GM12878 (cell line): Measurements from ENCODE around the gene DNAH1. TPM values are rescaled to one million over a fixed set of nuclear protein-coding genes. Genes with fewer than 3 reads are reported as not detected.

ENCODE experiments used
- ATAC-seq: fragments of 200-7000 bp; cut with Tn5 transposase; 3 replicates; pipeline ENCODE4 v1.9.1; 2020; ENCODE audit warnings: mild to moderate bottlenecking, moderate library complexity
- BruUV-seq: library from RNA; stranded (reverse); fragments of 400-500 nt; replicated peaks from 2 replicates; lab custom pipeline; 2021; lab: Mats Ljungman, UMichigan
- CTCF ChIA-PET: fragments of 300-600 bp; sonication (Branson Sonifier 250); formaldehyde crosslinking; extraction: SDS; loops from one replicate; lab custom pipeline; 2021; ENCODE audit warnings: inconsistent platforms; lab: Yijun Ruan, JAX
- POLR2A ChIA-PET: fragments of 350-600 bp; formaldehyde crosslinking; extraction: SDS; loops from one replicate; lab custom pipeline; 2021; ENCODE audit warnings: inconsistent platforms; lab: Charles Lee
- RAD21 ChIA-PET: fragments of 300-600 bp; sonication (Branson Sonifier 250); formaldehyde crosslinking; loops from one replicate; lab custom pipeline; 2023; ENCODE audit warnings: antibody characterized with exemption; ENCODE audit not compliant: unreplicated experiment; lab: Charles Lee
- SMC1A ChIA-PET: fragments of 300-600 bp; sonication (Branson Sonifier 250); formaldehyde crosslinking; loops from one replicate; lab custom pipeline; 2023; ENCODE audit not compliant: unreplicated experiment, uncharacterized antibody; lab: Charles Lee
- DNase-seq: peaks from one replicate; pipeline ENCODE4 v3.0.0-alpha.2; 2011; ENCODE audit warnings: low read depth, low spot score
- FAIRE-seq: peaks from 3 replicates; lab custom pipeline; 2011; peaks lifted over from hg19 to GRCh38; lab: Jason Lieb, UNC
- H2AFZ ChIP-seq: 2 replicates; pipeline ENCODE4 v1.6.0; 2011; ENCODE audit warnings: low read depth, low read length, control low read depth; ENCODE audit not compliant: control insufficient read depth
- H3K27ac ChIP-seq: 2 replicates; pipeline ENCODE4 v1.5.1; 2011; ENCODE audit warnings: control low read depth; ENCODE audit not compliant: control insufficient read depth, insufficient read depth
- H3K27me3 ChIP-seq, 2 experiments: replicated peaks in 1 of 2; 2 replicates each; pipeline versions ENCODE4 v1.6.0 to v1.6.1; 2011; ENCODE audit warnings: low read length in 1 of 2; ENCODE audit not compliant: control insufficient read depth in 2 of 2, insufficient read depth in 2 of 2
- H3K36me3 ChIP-seq, 2 experiments: 2 replicates each; pipeline ENCODE4 v1.5.1; 2011; ENCODE audit warnings: low read length in 1 of 2; ENCODE audit not compliant: control insufficient read depth in 2 of 2, insufficient read depth in 2 of 2
- H3K4me1 ChIP-seq: 2 replicates; pipeline ENCODE4 v1.6.1; 2011; ENCODE audit warnings: mild to moderate bottlenecking, low read length, moderate library complexity, mixed read lengths; ENCODE audit not compliant: control insufficient read depth, insufficient read depth
- H3K4me2 ChIP-seq: 2 replicates; pipeline ENCODE4 v1.6.0; 2011; ENCODE audit warnings: control low read depth; ENCODE audit not compliant: control insufficient read depth, insufficient read depth
- H3K4me3 ChIP-seq: fragments of 200-600 bp; sonication (generic); 2 replicates; pipeline ENCODE4 v1.5.1; 2016
- H3K79me2 ChIP-seq: 2 replicates; pipeline ENCODE4 v1.6.0; 2011; ENCODE audit warnings: low read length; ENCODE audit not compliant: control insufficient read depth, insufficient read depth
- H3K9ac ChIP-seq: 2 replicates; pipeline ENCODE4 v1.8.0; 2011; ENCODE audit warnings: low read length, control low read depth, mixed read lengths; ENCODE audit not compliant: control insufficient read depth, insufficient read depth
- H3K9me3 ChIP-seq: replicated peaks from 3 replicates; pipeline ENCODE4 v1.5.1; 2011; ENCODE audit warnings: mild to moderate bottlenecking, low read length; ENCODE audit not compliant: control insufficient read depth, insufficient read depth
- H4K20me1 ChIP-seq: 2 replicates; pipeline ENCODE4 v1.6.0; 2011; ENCODE audit not compliant: control insufficient read depth, insufficient read depth
- EZH2 ChIP-seq: IDR thresholded peaks from 2 replicates; pipeline ENCODE4 v1.6.1; 2012; ENCODE audit warnings: low read depth, mild to moderate bottlenecking, control low read depth, inconsistent platforms, low read length, borderline replicate concordance; ENCODE audit not compliant: control insufficient read depth
- HCFC1 ChIP-seq: fragments of 150-350 bp; IDR thresholded peaks from 2 replicates; pipeline ENCODE4 v1.6.1; 2014; ENCODE audit warnings: low read length
- KAT2A ChIP-seq: conservative IDR thresholded peaks from 2 replicates; pipeline ENCODE4 v1.6.1; 2011; ENCODE audit warnings: low read depth, low read length; ENCODE audit not compliant: control insufficient read depth
- MYB ChIP-seq: fragments of 150-350 bp; IDR thresholded peaks from 2 replicates; pipeline ENCODE4 v1.6.1; 2014; ENCODE audit warnings: mild to moderate bottlenecking, low read depth, low read length, borderline replicate concordance
- NRF1 ChIP-seq: conservative IDR thresholded peaks from 2 replicates; pipeline ENCODE4 v1.6.1; 2011; ENCODE audit warnings: mild to moderate bottlenecking, low read depth, low read length, improper control_type of control experiment
- RELA ChIP-seq: fragments of 450-650 bp; IDR thresholded peaks from 2 replicates; pipeline ENCODE4 v1.8.0; 2014; ENCODE audit warnings: borderline replicate concordance; ENCODE audit not compliant: partially characterized antibody
- TAF1 ChIP-seq: IDR thresholded peaks from 2 replicates; pipeline ENCODE4 v1.6.1; 2011; ENCODE audit warnings: mild to moderate bottlenecking, low read depth, low read length, borderline replicate concordance
- TBL1XR1 ChIP-seq: IDR thresholded peaks from 2 replicates; pipeline ENCODE4 v1.6.1; 2012; ENCODE audit warnings: low read depth, low read length, improper control_type of control experiment
- YY1 ChIP-seq: IDR thresholded peaks from 2 replicates; pipeline ENCODE4 v1.6.1; 2011; ENCODE audit warnings: low read depth, mild to moderate bottlenecking, low read length
- WGBS: methylation state at CpG from one replicate; pipeline ENCODE4 v1.1.6; 2016; ENCODE audit warnings: low lambda C conversion rate; ENCODE audit not compliant: insufficient replicate concordance, insufficient coverage; ENCODE audit errors: missing lambda C conversion rate; 5-methylcytosine and 5-hydroxymethylcytosine counted together
- in situ Hi-C: fragments of 300-500 bp; cut with MboI; formaldehyde crosslinking; loops from 9 replicates; pipeline ENCODE4 v1.14.3; 2018; ENCODE audit warnings: mixed read lengths
- intact Hi-C: fragments of 100-400 bp; cut with micrococcal nuclease; formaldehyde crosslinking; loops from one replicate; pipeline ENCODE4 v1.14.2; 2022; ENCODE audit not compliant: unreplicated experiment
- polyA plus RNA-seq, 11 experiments: library from polyadenylated mRNA; depleted of rRNA in 4 of 11; unstranded in 6 of 11; stranded (reverse) in 5 of 11; fragments of >200 nt; fragmentation: Nextera tagmentation in 4 of 11; fragmentation: Illumina TruSeq in 1 of 11; extraction: Ambion mirVana in 4 of 11; extraction: Trizol in 1 of 11; gene quantifications; 1 replicate in 1 of 11; 2 replicates in 10 of 11; pipeline versions ENCODE4 v1.2.1 to v1.2.3, GENCODE V29; 2011 to 2016; ENCODE audit warnings: inconsistent platforms in 2 of 11, missing spikeins in 2 of 11, low read depth in 1 of 11
- total RNA-seq, 4 experiments: library from RNA; depleted of rRNA in 3 of 4; stranded (reverse); fragments of >200 nt in 3 of 4; fragmentation: Illumina TruSeq in 1 of 4; extraction: Trizol in 1 of 4; gene quantifications; 2 replicates each; pipeline versions ENCODE4 v1.2.1 to v1.2.3, GENCODE V29; 2013 to 2021
- TF ChIP-seq, protein P1 (sequence below), 3 experiments: IDR thresholded peaks in 2 of 3; conservative IDR thresholded peaks in 1 of 3; 2 replicates each; pipeline ENCODE4 v1.5.1; 2011; ENCODE audit warnings: low read depth in 3 of 3, low read length in 3 of 3, mild to moderate bottlenecking in 3 of 3, control low read depth in 2 of 3, moderate library complexity in 2 of 3, inconsistent platforms in 1 of 3, mixed read lengths in 1 of 3; ENCODE audit not compliant: control insufficient read depth in 2 of 3, insufficient read depth in 1 of 3; ENCODE audit errors: extremely low read depth in 1 of 3

The DNAH1 gene
- total and polyA plus RNA-seq, 10 of the 15 experiments (the other 5 are each of a cell fraction or from before 2014, with no cell fraction given): 0.31 to 5.8 (median 2.7) TPM

DNA sequence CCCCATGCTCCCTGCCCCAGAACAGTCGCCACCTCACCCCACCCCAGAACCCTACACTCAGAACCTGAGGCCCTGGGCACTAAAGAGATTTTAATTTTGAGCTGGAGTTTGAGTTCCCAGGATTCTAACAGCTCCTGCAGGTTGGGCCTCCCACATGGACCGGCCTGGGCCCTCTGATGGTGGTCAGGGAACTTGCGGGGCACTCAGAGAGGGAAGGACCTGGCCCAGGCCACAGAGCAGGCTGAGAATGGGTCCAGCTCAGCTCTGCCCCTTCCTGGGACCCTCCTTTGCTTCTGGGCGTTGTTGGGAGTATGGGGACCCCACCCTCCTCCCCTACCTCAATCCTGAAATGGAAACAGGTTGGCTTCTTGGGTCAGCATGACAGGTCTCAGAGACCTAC is 129.9 kb downstream of the DNAH1 start:
- no peaks in the 10 kb centered on the region for H3K36me3 ChIP-seq
- no peaks in the 10 kb centered on the region for H3K79me2 ChIP-seq
- POLR2A ChIA-PET: interaction anchor here (0.8 to 1.4 kb wide), 2 partner anchors 12 to 33 kb away, joined by 4 read pairs; no protein-coding TSS in a partner anchor
- no peak for FAIRE-seq
- SMC1A ChIA-PET: interaction anchor here (0.9 to 2.7 kb wide), 11 partner anchors 8 to 221 kb away, joined by 3 to 14 read pairs (median 4); partner anchors contain the start of gene TLR9
- no TSS peak for BruUV-seq
- H3K27ac ChIP-seq: no peak overlapping the region
- RAD21 ChIA-PET: interaction anchor here (1.0 to 5.8 kb wide), 9 partner anchors 18 to 444 kb away, joined by 3 to 63 read pairs (median 6); no protein-coding TSS in a partner anchor
- no peak overlapping the region for H3K4me2 ChIP-seq
- no peaks in the 10 kb centered on the region for H3K9me3 ChIP-seq
- no peak overlapping the region for H2AFZ ChIP-seq
- no peak for DNase-seq
- no peaks in the 10 kb centered on the region for H3K4me1 ChIP-seq
- no peaks in the 10 kb centered on the region for H4K20me1 ChIP-seq
- H3K4me3 ChIP-seq: no peak overlapping the region
- H3K27me3 ChIP-seq: no peaks in the 10 kb centered on the region
- WGBS: 58% methylated on average over 4 of the region's 4 CpGs
- intact Hi-C loops (loop anchor here (5.0 kb wide), 2 partner anchors 154 to 224 kb away; no protein-coding TSS in a partner anchor), in situ Hi-C loops (no loop called here)
- CTCF ChIA-PET: interaction anchor here (0.6 to 6.6 kb wide), 21 partner anchors 11 to 244 kb away, joined by 3 to 147 read pairs (median 4); partner anchors contain the start of genes GLYCTK and TLR9
- H3K9ac ChIP-seq: no peak overlapping the region
- TF ChIP-seq KAT2A: no peak
- no peak for TF ChIP-seq TAF1
- TF ChIP-seq EZH2: no peak
- no peak for TF ChIP-seq NRF1
- TF ChIP-seq MYB: no peak
- no peak for TF ChIP-seq HCFC1
- TF ChIP-seq RELA: no peak
- TF ChIP-seq, protein P1, sequence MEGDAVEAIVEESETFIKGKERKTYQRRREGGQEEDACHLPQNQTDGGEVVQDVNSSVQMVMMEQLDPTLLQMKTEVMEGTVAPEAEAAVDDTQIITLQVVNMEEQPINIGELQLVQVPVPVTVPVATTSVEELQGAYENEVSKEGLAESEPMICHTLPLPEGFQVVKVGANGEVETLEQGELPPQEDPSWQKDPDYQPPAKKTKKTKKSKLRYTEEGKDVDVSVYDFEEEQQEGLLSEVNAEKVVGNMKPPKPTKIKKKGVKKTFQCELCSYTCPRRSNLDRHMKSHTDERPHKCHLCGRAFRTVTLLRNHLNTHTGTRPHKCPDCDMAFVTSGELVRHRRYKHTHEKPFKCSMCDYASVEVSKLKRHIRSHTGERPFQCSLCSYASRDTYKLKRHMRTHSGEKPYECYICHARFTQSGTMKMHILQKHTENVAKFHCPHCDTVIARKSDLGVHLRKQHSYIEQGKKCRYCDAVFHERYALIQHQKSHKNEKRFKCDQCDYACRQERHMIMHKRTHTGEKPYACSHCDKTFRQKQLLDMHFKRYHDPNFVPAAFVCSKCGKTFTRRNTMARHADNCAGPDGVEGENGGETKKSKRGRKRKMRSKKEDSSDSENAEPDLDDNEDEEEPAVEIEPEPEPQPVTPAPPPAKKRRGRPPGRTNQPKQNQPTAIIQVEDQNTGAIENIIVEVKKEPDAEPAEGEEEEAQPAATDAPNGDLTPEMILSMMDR (IDR thresholded peaks at IDR 0.05 in 2 of 3, conservative IDR thresholded peaks at IDR 0.05 in 1 of 3; ENCODE audit: control insufficient read depth in 2 of 3, extremely low read depth in 1 of 3, insufficient read depth in 1 of 3, low read depth in 3 of 3, low read length in 3 of 3): no peak
- TF ChIP-seq YY1: no peak
- TF ChIP-seq TBL1XR1: no peak
- ATAC-seq: no peak
